HG02798 (cell line): ENCODE data around the gene PCIF1.
"Not testable (repeated sequence)": the region's sequence is repeated elsewhere in the genome, so short reads cannot be mapped to it uniquely, and the experiment has no call there.

Experiments
- ATAC-seq: cut with Tn5 transposase; IDR thresholded peaks from one replicate; pipeline ENCODE4 v1.9.1; 2021; ENCODE audit warnings: mild to moderate bottlenecking; ENCODE audit not compliant: unreplicated experiment, poor library complexity

Gene PCIF1

GRCh38 chr20:45945678-45946148, 11.2 kb downstream of the PCIF1 start:
- no peak for ATAC-seq

- peak; percentile 62 for ATAC-seq
Measured at GRCh38 chr20:45946149-45946970, 11.9 kb downstream of the PCIF1 start.

- ATAC-seq: no peak
Measured at GRCh38 chr20:45947110-45947866, 12.8 kb downstream of the PCIF1 start.

GRCh38 chr20:45948261-45948733, 13.8 kb downstream of the PCIF1 start:
- no peak for ATAC-seq

- no peak for ATAC-seq
Measured at GRCh38 chr20:45948742-45949541, 14.5 kb downstream of the PCIF1 start.

- no peak for ATAC-seq
Measured at GRCh38 chr20:45949542-45950329, 15.3 kb downstream of the PCIF1 start.

- ATAC-seq: no peak
Measured at GRCh38 chr20:45950330-45950646, 15.8 kb downstream of the PCIF1 start.

- no peak for ATAC-seq
Measured at GRCh38 chr20:45951925-45952834, 17.7 kb downstream of the PCIF1 start.

- no peak for ATAC-seq
Measured at GRCh38 chr20:45952861-45953260, 18.4 kb downstream of the PCIF1 start.

GRCh38 chr20:45953672-45954071, 19.2 kb downstream of the PCIF1 start:
- ATAC-seq: no peak

- not testable (repeated sequence) for ATAC-seq
Measured at GRCh38 chr20:45956326-45956725, 21.8 kb downstream of the PCIF1 start.

- no peak for ATAC-seq
Measured at GRCh38 chr20:45957021-45957941, 22.8 kb downstream of the PCIF1 start.

- ATAC-seq: no peak
Measured at GRCh38 chr20:45958593-45958992, 24.1 kb downstream of the PCIF1 start.

GRCh38 chr20:45959126-45959525, 24.6 kb downstream of the PCIF1 start:
- no peak for ATAC-seq

GRCh38 chr20:45959956-45960630, 25.6 kb downstream of the PCIF1 start:
- peak; percentile 54 for ATAC-seq

GRCh38 chr20:45962031-45962755, 27.7 kb downstream of the PCIF1 start:
- ATAC-seq: no peak
